GM12801 (cell line): ENCODE measurements around the gene CPLANE2.
A peak's percentile ranks its signal among the peaks of the same experiment; 100 is the strongest.

Experiments used
- CTCF ChIP-seq: IDR thresholded peaks from one replicate; pipeline ENCODE4 v1.5.1; 2011; ENCODE audit warnings: control low read depth; ENCODE audit not compliant: insufficient read length; ENCODE audit errors: extremely low read depth

CPLANE2 gene

GRCh38 chr1:16191309-16191708 lies 45.7 kb downstream of the CPLANE2 start:
- TF ChIP-seq CTCF, result no peak

GRCh38 chr1:16189921-16190621 lies 46.9 kb downstream of the CPLANE2 start:
- TF ChIP-seq CTCF, result no peak

GRCh38 chr1:16189003-16189402 lies 48.0 kb downstream of the CPLANE2 start:
- TF ChIP-seq CTCF, result no peak

- TF ChIP-seq CTCF, result peak; percentile 79
Observed at GRCh38 chr1:16187748-16188401, 49.1 kb downstream of the CPLANE2 start.

- no peak for TF ChIP-seq CTCF
Observed at GRCh38 chr1:16186655-16187235, 50.2 kb downstream of the CPLANE2 start.

GRCh38 chr1:16184557-16185303 lies 52.3 kb downstream of the CPLANE2 start:
- TF ChIP-seq CTCF, result no peak
